Transverse colon (tissue), 3 donors: ENCODE data around the gene CMTM3.

Experiments used
- CTCF ChIP-seq, 5 experiments: fragments of 200-600 bp in 3 of 5; fragments of 450-650 bp in 2 of 5; sonication (generic) in 3 of 5; IDR thresholded peaks; 1 replicate in 2 of 5; 2 replicates in 3 of 5; pipeline ENCODE4 v1.5.1; 2016 to 2017; ENCODE audit warnings: antibody characterized with exemption in 5 of 5, inconsistent platforms in 3 of 5, mild to moderate bottlenecking in 2 of 5, moderate library complexity in 1 of 5
- EP300 ChIP-seq: sonication (generic); formaldehyde crosslinking; IDR thresholded peaks from one replicate; pipeline ENCODE4 v1.6.1; 2017; ENCODE audit warnings: antibody characterized with exemption, low read depth

- TF ChIP-seq CTCF (IDR thresholded peaks at IDR 0.05) (no peak), EP300 (no peak)
Measured at GRCh38 chr16:66649636-66650205, 45.2 kb downstream of the CMTM3 start.
